Gastroesophageal sphincter (tissue), 3 donors: ENCODE measurements around the gene CEP89.

ENCODE experiments used
- EP300 ChIP-seq: sonication (generic); formaldehyde crosslinking; IDR thresholded peaks from one replicate; pipeline ENCODE4 v1.6.1; 2017; ENCODE audit warnings: antibody characterized with exemption, mild to moderate bottlenecking
- POLR2A ChIP-seq, 2 donors: fragments of 450-650 bp; IDR thresholded peaks; one replicate each; pipeline ENCODE4 v1.6.1; 2017; ENCODE audit warnings: antibody characterized with exemption in 2 of 2, mild to moderate bottlenecking in 2 of 2, moderate library complexity in 1 of 2
- POLR2AphosphoS5 ChIP-seq: sonication (generic); formaldehyde crosslinking; IDR thresholded peaks from one replicate; pipeline ENCODE4 v1.6.1; 2017; ENCODE audit warnings: antibody characterized with exemption
- TF ChIP-seq, protein P1 (sequence below), 4 experiments: fragments of 200-600 bp in 2 of 4; fragments of 450-650 bp in 2 of 4; sonication (generic) in 1 of 4; IDR thresholded peaks; one replicate each; pipeline ENCODE4 v1.5.1; 2017 to 2019; ENCODE audit warnings: antibody characterized with exemption in 4 of 4, mild to moderate bottlenecking in 2 of 4, moderate library complexity in 2 of 4

DNA sequence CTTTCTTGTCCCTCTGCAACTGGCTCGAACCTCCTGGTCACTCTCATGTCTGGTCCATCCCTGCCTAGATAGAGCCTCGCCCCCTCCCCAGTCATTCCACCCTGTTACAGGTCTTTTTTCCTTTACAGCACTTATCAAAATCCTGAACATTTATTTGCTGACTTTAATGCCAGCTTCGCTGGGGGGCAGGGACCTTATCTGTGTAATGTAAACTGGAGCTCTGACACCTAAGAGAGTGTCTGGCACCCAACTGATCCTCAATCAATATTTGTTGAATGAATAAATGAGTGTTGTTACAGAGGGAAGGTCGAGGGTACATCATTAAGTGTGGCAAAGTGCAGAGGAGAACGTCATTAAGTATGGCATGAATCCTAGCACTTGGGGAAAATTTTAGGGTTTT is 17.0 kb upstream of the CEP89 start:
- TF ChIP-seq, protein P1, sequence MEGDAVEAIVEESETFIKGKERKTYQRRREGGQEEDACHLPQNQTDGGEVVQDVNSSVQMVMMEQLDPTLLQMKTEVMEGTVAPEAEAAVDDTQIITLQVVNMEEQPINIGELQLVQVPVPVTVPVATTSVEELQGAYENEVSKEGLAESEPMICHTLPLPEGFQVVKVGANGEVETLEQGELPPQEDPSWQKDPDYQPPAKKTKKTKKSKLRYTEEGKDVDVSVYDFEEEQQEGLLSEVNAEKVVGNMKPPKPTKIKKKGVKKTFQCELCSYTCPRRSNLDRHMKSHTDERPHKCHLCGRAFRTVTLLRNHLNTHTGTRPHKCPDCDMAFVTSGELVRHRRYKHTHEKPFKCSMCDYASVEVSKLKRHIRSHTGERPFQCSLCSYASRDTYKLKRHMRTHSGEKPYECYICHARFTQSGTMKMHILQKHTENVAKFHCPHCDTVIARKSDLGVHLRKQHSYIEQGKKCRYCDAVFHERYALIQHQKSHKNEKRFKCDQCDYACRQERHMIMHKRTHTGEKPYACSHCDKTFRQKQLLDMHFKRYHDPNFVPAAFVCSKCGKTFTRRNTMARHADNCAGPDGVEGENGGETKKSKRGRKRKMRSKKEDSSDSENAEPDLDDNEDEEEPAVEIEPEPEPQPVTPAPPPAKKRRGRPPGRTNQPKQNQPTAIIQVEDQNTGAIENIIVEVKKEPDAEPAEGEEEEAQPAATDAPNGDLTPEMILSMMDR (IDR thresholded peaks at IDR 0.05), result no peak
- TF ChIP-seq POLR2A (IDR thresholded peaks at IDR 0.05), result no peak
- no peak for TF ChIP-seq EP300
- TF ChIP-seq POLR2AphosphoS5, result no peak
